Suprapubic skin (tissue), 4 donors: Measurements from ENCODE around the gene DNAAF1. TPM values are rescaled to one million over a fixed set of nuclear protein-coding genes. Genes with fewer than 3 reads are reported as not detected.

Experiments
- DNase-seq, 2 donors: peaks; one replicate each; pipeline ENCODE4 v3.0.0-alpha.2; 2019; ENCODE audit warnings: low spot score in 2 of 2
- H3K27ac ChIP-seq: fragments of 200-600 bp; sonication (generic); one replicate; pipeline ENCODE4 v1.5.1; 2019
- H3K27me3 ChIP-seq: fragments of 200-600 bp; sonication (generic); one replicate; pipeline ENCODE4 v1.5.1; 2019
- H3K36me3 ChIP-seq: fragments of 200-600 bp; sonication (generic); one replicate; pipeline ENCODE4 v1.5.1; 2019
- H3K4me1 ChIP-seq: fragments of 200-600 bp; sonication (generic); one replicate; pipeline ENCODE4 v1.5.1; 2019
- H3K4me3 ChIP-seq: fragments of 200-600 bp; sonication (generic); one replicate; pipeline ENCODE4 v1.5.1; 2019; ENCODE audit warnings: mild to moderate bottlenecking
- H3K9me3 ChIP-seq: fragments of 200-600 bp; sonication (generic); one replicate; pipeline ENCODE4 v1.5.1; 2019
- EP300 ChIP-seq: sonication (generic); formaldehyde crosslinking; IDR thresholded peaks from one replicate; pipeline ENCODE4 v1.6.1; 2017; ENCODE audit warnings: antibody characterized with exemption
- POLR2A ChIP-seq, 2 donors: fragments of 450-650 bp; IDR thresholded peaks; one replicate each; pipeline ENCODE4 v1.6.1; 2017; ENCODE audit warnings: antibody characterized with exemption in 2 of 2, mild to moderate bottlenecking in 2 of 2, moderate library complexity in 2 of 2
- POLR2AphosphoS5 ChIP-seq, 3 donors: sonication (generic); formaldehyde crosslinking; IDR thresholded peaks; one replicate each; pipeline ENCODE4 v1.6.1; 2017; ENCODE audit warnings: antibody characterized with exemption in 3 of 3
- WGBS: methylation state at CpG from one replicate; pipeline ENCODE4 v1.1.5; 2018; 5-methylcytosine and 5-hydroxymethylcytosine counted together
- total RNA-seq, 4 donors: library from RNA; depleted of rRNA; stranded (reverse); fragments of >200 nt; gene quantifications; one replicate each; pipeline ENCODE4 v1.1.0, GENCODE V29; 2016
- TF ChIP-seq, protein P1 (sequence below), 2 donors: fragments of 200-600 bp in 1 of 2; fragments of 450-650 bp in 1 of 2; sonication (generic) in 1 of 2; IDR thresholded peaks; one replicate each; pipeline ENCODE4 v1.5.1; 2016 to 2019; ENCODE audit warnings: antibody characterized with exemption in 2 of 2, mild to moderate bottlenecking in 1 of 2, moderate library complexity in 1 of 2

Gene DNAAF1
- total RNA-seq, 4 donors from 2014 or later = 0.72 to 0.89 TPM; not detected in 2

DNA sequence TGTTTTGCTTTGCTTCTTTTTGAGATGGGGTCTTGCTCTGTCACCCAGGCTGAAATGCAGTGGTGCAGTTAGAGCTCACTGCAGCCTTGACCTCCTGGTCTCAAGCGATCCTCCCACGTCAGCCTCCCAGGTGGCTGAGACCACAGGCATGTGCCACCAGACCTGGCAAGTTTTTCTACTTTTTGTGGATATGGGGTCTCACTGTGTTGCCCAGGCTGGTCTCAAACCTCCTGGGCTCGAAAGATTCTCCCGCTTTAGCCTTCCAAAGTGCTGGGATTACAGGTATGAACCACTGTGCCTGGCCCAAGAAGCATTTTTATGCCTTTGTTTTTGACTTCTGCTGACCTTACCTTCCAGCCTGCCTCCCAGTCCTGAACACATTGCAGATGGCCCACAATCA is 10.1 kb downstream of the DNAAF1 start:
- Histone ChIP-seq H3K27ac (no peak overlapping the region), H3K36me3 (no peaks in the 10 kb centered on the region), H3K4me1 (no peaks in the 10 kb centered on the region), H3K4me3 (no peak overlapping the region), H3K9me3 (no peaks in the 10 kb centered on the region), H3K27me3 (peaks cover 8% of the 10 kb centered on the region)
- no peak for DNase-seq
- 96% methylated on average over 4 of the region's 4 CpGs for WGBS
- no peak for TF ChIP-seq POLR2AphosphoS5 (IDR thresholded peaks at IDR 0.05)
- no peak for TF ChIP-seq POLR2A (IDR thresholded peaks at IDR 0.05)
- TF ChIP-seq, protein P1, sequence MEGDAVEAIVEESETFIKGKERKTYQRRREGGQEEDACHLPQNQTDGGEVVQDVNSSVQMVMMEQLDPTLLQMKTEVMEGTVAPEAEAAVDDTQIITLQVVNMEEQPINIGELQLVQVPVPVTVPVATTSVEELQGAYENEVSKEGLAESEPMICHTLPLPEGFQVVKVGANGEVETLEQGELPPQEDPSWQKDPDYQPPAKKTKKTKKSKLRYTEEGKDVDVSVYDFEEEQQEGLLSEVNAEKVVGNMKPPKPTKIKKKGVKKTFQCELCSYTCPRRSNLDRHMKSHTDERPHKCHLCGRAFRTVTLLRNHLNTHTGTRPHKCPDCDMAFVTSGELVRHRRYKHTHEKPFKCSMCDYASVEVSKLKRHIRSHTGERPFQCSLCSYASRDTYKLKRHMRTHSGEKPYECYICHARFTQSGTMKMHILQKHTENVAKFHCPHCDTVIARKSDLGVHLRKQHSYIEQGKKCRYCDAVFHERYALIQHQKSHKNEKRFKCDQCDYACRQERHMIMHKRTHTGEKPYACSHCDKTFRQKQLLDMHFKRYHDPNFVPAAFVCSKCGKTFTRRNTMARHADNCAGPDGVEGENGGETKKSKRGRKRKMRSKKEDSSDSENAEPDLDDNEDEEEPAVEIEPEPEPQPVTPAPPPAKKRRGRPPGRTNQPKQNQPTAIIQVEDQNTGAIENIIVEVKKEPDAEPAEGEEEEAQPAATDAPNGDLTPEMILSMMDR (IDR thresholded peaks at IDR 0.05) = no peak

DNA sequence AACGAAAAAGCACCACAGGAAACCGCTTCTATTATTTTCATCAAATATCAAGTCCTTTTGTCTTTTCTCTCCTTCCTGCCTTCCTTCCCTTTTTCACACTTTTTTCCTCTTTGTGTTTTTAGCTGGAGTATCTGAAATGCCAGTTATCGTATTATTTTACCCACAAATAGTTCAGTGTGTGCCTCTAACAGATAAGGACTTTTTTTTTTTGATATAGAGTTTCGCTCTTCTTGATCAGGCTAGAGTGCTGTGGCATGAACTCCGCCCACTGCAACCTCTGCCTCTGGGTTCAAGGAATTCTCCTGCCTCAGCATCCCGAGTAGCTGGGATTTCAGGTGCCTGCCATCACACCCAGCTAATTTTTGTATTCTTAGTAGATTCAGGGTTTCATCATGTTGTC is 10.7 kb downstream of the DNAAF1 start:
- H3K36me3 ChIP-seq = no peaks in the 10 kb centered on the region
- H3K27me3 ChIP-seq = peaks cover 8% of the 10 kb centered on the region
- no peak for DNase-seq
- H3K9me3 ChIP-seq = no peaks in the 10 kb centered on the region
- 91% methylated on average over 6 of the region's 6 CpGs for WGBS
- H3K4me3 ChIP-seq = no peak overlapping the region
- no peak overlapping the region for H3K27ac ChIP-seq
- TF ChIP-seq POLR2AphosphoS5 (IDR thresholded peaks at IDR 0.05) (no peak), EP300 (no peak), POLR2A (IDR thresholded peaks at IDR 0.05) (no peak)
- TF ChIP-seq, protein P1 (IDR thresholded peaks at IDR 0.05) = no peak
- H3K4me1 ChIP-seq = no peaks in the 10 kb centered on the region

DNA sequence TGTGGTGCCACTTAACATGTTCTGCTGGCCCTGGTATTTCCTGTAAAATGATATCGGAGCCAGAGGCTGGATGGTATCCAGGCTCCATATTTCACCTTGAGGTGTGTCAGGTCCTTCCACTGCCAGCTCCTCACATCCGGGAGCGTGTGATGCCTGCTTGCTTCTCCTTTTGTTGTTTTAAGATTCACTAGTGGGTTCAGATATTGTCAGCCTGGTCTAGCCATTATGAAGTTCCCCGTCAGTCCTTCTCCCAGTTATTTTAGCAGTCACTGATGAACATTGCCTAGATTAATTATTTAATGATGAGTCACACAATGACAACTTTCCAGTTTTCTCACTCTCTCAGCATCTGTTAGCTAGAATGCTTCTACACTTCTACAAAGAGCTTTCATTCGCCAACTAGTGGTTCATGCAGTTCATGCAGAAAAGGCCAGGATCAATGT is 11.3 kb downstream of the DNAAF1 start:
- Histone ChIP-seq H3K27me3 (peaks cover 14% of the 10 kb centered on the region), H3K27ac (no peak overlapping the region), H3K4me3 (no peak overlapping the region), H3K9me3 (no peaks in the 10 kb centered on the region), H3K36me3 (no peaks in the 10 kb centered on the region), H3K4me1 (no peaks in the 10 kb centered on the region)
- TF ChIP-seq POLR2A (IDR thresholded peaks at IDR 0.05) (no peak), EP300 (no peak), POLR2AphosphoS5 (IDR thresholded peaks at IDR 0.05) (no peak)
- TF ChIP-seq, protein P1 (IDR thresholded peaks at IDR 0.05) = no peak
- DNase-seq = no peak
- WGBS = 26% methylated on average over 5 of the region's 5 CpGs

DNA sequence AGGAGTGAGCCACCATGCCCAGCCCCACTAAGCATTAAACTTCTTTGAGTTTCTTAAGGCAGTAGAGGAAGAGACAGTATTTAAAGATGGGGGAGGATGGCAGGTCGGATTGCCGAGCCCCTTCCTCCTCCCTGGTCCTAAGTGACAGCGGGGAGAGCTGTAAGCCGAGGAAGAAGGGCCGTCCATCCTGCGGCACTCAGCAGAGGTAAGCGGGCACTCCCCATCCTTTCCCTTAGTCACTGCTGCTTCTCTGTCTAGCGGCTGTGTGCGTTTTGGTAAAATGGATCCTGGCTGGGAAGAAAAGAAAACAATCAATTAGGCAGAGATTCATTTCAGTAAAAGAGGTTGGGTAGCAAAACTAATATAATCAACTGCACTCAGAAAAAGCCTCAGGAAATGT is 13.9 kb downstream of the DNAAF1 start:
- no peaks in the 10 kb centered on the region for H3K36me3 ChIP-seq
- H3K27me3 ChIP-seq = peaks cover 15% of the 10 kb centered on the region
- no peak overlapping the region for H3K4me3 ChIP-seq
- no peak for DNase-seq
- TF ChIP-seq POLR2AphosphoS5 (IDR thresholded peaks at IDR 0.05) (no peak), EP300 (no peak), POLR2A (IDR thresholded peaks at IDR 0.05) (no peak)
- TF ChIP-seq, protein P1 (IDR thresholded peaks at IDR 0.05) = no peak
- no peak overlapping the region for H3K27ac ChIP-seq
- 36% methylated on average over 9 of the region's 9 CpGs for WGBS
- no peaks in the 10 kb centered on the region for H3K4me1 ChIP-seq
- no peaks in the 10 kb centered on the region for H3K9me3 ChIP-seq

DNA sequence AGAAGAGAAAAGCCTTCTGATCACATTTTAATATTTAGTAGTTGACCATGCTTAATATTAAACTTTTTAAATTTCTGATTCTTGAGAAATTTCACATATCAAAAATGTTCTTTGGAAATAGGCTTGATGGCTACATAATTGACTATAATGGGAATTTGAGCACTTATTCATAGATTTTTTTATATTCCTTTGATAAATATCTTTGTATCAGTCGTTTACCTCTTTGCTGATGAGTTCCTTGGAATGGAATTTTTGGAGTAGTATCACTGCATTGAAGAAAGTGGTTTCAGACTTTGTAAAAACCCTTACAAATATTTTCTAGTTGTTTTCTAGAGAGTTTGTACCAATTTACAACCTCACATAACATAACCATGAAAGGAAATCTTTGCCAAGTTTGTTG is 14.7 kb downstream of the DNAAF1 start:
- WGBS = 39% methylated on average over 1 of the region's 1 CpG
- H3K9me3 ChIP-seq = no peaks in the 10 kb centered on the region
- H3K4me3 ChIP-seq = no peak overlapping the region
- no peak for DNase-seq
- H3K4me1 ChIP-seq = no peaks in the 10 kb centered on the region
- H3K27me3 ChIP-seq = peaks cover 15% of the 10 kb centered on the region
- no peak overlapping the region for H3K27ac ChIP-seq
- no peaks in the 10 kb centered on the region for H3K36me3 ChIP-seq
- TF ChIP-seq, protein P1 (IDR thresholded peaks at IDR 0.05) = no peak
- TF ChIP-seq POLR2AphosphoS5 (IDR thresholded peaks at IDR 0.05) = no peak
- TF ChIP-seq EP300 = no peak
- TF ChIP-seq POLR2A (IDR thresholded peaks at IDR 0.05) = no peak
